Type B pancreatic cell (in vitro differentiated cells): ENCODE measurements around the gene RABGEF1. TPM values are rescaled to one million over a fixed set of nuclear protein-coding genes. Genes with fewer than 3 reads are reported as not detected.
"Not testable (repeated sequence)": the region's sequence is repeated elsewhere in the genome, so short reads cannot be mapped to it uniquely, and the experiment has no call there.

ENCODE experiments used
- DNase-seq: peaks from one replicate; pipeline ENCODE4 v3.0.0; 2021; ENCODE audit warnings: mixed read lengths; ENCODE audit not compliant: unreplicated experiment; ENCODE audit errors: extremely low spot score
- H3K27ac Mint-ChIP-seq: 2 replicates; pipeline ENCODE4 v1.8.0; 2021; ENCODE audit warnings: mild to moderate bottlenecking, mixed read lengths
- H3K27me3 Mint-ChIP-seq: 2 replicates; pipeline ENCODE4 v1.8.0; 2021; ENCODE audit warnings: mixed read lengths
- H3K36me3 Mint-ChIP-seq: 2 replicates; pipeline ENCODE4 v1.8.0; 2021; ENCODE audit warnings: mixed read lengths
- H3K4me1 Mint-ChIP-seq: one replicate; pipeline ENCODE4 v1.8.0; 2021; ENCODE audit warnings: mixed read lengths; ENCODE audit not compliant: unreplicated experiment
- H3K4me3 Mint-ChIP-seq: 2 replicates; pipeline ENCODE4 v1.8.0; 2021; ENCODE audit warnings: mild to moderate bottlenecking, mixed read lengths
- H3K9me3 Mint-ChIP-seq: 2 replicates; pipeline ENCODE4 v1.8.0; 2021; ENCODE audit warnings: mixed read lengths
- total RNA-seq: library from RNA; stranded (reverse); gene quantifications from 2 replicates; pipeline ENCODE4 v1.2.1, GENCODE V29; 2021; ENCODE audit warnings: low replicate concordance
- TF ChIP-seq, protein P1 (sequence below): fragments of 200-600 bp; sonication (generic); conservative IDR thresholded peaks from 2 replicates; pipeline ENCODE4 v1.5.0; 2021; ENCODE audit warnings: antibody characterized with exemption, mild to moderate bottlenecking

RABGEF1 gene
- total RNA-seq, 1 donor from 2014 or later: 19.6 TPM

DNA sequence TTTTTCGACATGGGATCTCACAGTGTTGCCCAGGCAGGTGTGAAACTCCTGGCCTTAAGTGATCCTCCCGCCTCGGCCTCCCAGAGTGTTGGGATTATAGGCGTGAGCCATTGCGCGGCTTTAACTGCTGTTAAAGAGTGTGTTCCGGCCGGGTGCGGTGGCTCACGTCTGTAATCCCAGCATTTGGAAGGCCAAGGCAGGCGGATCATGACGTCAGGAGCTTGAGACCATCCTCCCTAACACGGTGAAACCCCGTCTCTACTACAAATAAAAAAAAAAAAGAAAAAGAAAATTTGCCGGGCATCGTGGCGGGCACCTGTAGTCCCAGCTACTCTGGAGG, 1.1 kb downstream of the RABGEF1 start:
- Mint-ChIP-seq H3K9me3 (no peaks in the 10 kb centered on the region), H3K27me3 (no peaks in the 10 kb centered on the region), H3K4me3 (peak overlapping the region; percentile 93), H3K4me1 (peaks cover 8% of the 10 kb centered on the region), H3K27ac (peak overlapping the region; percentile 94), H3K36me3 (peaks cover 5% of the 10 kb centered on the region)
- no peak for DNase-seq
- TF ChIP-seq, protein P1, sequence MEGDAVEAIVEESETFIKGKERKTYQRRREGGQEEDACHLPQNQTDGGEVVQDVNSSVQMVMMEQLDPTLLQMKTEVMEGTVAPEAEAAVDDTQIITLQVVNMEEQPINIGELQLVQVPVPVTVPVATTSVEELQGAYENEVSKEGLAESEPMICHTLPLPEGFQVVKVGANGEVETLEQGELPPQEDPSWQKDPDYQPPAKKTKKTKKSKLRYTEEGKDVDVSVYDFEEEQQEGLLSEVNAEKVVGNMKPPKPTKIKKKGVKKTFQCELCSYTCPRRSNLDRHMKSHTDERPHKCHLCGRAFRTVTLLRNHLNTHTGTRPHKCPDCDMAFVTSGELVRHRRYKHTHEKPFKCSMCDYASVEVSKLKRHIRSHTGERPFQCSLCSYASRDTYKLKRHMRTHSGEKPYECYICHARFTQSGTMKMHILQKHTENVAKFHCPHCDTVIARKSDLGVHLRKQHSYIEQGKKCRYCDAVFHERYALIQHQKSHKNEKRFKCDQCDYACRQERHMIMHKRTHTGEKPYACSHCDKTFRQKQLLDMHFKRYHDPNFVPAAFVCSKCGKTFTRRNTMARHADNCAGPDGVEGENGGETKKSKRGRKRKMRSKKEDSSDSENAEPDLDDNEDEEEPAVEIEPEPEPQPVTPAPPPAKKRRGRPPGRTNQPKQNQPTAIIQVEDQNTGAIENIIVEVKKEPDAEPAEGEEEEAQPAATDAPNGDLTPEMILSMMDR: no peak

DNA sequence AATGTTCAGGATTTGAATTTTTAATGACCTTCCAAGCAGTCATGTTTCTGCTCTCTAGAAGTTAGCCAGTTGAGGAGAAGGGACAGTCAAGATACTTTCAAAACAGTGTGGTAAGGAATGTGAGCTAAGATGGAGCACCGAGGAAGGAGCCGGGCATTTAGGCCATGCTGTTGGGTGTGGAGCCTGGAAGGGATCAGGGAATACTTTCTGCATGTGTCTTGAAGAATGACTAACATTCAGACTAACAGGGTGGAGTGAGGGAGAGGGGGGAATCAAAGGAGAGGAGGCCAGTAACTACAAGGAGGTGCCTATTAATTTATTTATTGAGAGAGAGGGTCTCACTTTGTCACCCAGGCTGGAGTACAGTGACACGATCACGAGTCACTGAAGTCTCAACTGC, 1.8 kb downstream of the RABGEF1 start:
- H3K27ac Mint-ChIP-seq: peak overlapping the region; percentile 94
- peaks cover 12% of the 10 kb centered on the region for H3K4me1 Mint-ChIP-seq
- DNase-seq, H3K27me3 Mint-ChIP-seq, H3K36me3 Mint-ChIP-seq, H3K9me3 Mint-ChIP-seq: not testable (repeated sequence)
- H3K4me3 Mint-ChIP-seq: peak overlapping the region; percentile 80

DNA sequence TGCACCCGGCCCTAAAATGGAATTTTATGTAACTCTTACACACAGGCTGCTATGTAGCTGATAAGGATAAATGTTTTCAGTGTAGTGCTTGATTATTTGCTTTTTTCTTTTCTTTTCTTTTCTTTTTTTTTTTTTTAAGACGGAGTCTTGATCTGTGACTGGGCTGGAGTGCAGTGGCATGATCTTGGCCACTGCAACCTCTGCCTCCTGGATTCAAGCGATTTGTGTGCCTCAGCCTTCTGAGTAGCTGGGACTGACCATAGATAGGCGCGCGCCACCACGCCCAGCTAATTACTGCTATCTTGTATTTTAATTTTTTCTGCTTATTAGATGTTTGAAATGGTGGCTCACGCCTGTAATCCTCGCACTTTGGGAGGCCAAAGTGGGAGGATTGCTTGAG, 3.4 kb downstream of the RABGEF1 start:
- peak overlapping the region; percentile 57 for H3K4me3 Mint-ChIP-seq
- TF ChIP-seq, protein P1: no peak
- no peaks in the 10 kb centered on the region for H3K27me3 Mint-ChIP-seq
- peaks cover 5% of the 10 kb centered on the region for H3K36me3 Mint-ChIP-seq
- no peak for DNase-seq
- H3K9me3 Mint-ChIP-seq: no peaks in the 10 kb centered on the region
- H3K27ac Mint-ChIP-seq: peak overlapping the region; percentile 59
- peaks cover 23% of the 10 kb centered on the region for H3K4me1 Mint-ChIP-seq

DNA sequence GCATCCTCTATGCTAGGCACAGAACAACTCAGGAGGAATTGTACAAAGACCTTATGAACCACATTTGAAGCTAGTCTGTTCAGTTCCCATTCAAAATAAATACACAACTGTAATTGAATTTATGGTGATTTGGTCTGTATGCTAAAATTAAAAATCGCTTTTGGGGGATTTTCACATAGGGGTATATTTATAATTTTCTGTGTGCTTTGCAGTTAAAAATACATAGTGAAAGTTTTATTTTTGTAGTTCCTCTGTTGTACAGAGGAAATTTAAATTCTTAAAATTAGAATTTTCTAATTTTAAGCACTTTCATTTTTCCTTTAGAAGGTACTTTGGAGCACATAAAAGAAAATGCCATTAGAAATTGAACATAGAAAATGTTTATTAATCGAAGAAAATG, 6.9 kb downstream of the RABGEF1 start:
- TF ChIP-seq, protein P1: no peak
- H3K27ac Mint-ChIP-seq: no peak overlapping the region
- no peak overlapping the region for H3K4me3 Mint-ChIP-seq
- no peaks in the 10 kb centered on the region for H3K27me3 Mint-ChIP-seq
- no peak for DNase-seq
- H3K4me1 Mint-ChIP-seq: peaks cover 30% of the 10 kb centered on the region
- H3K36me3 Mint-ChIP-seq: peaks cover 6% of the 10 kb centered on the region
- H3K9me3 Mint-ChIP-seq: no peaks in the 10 kb centered on the region

DNA sequence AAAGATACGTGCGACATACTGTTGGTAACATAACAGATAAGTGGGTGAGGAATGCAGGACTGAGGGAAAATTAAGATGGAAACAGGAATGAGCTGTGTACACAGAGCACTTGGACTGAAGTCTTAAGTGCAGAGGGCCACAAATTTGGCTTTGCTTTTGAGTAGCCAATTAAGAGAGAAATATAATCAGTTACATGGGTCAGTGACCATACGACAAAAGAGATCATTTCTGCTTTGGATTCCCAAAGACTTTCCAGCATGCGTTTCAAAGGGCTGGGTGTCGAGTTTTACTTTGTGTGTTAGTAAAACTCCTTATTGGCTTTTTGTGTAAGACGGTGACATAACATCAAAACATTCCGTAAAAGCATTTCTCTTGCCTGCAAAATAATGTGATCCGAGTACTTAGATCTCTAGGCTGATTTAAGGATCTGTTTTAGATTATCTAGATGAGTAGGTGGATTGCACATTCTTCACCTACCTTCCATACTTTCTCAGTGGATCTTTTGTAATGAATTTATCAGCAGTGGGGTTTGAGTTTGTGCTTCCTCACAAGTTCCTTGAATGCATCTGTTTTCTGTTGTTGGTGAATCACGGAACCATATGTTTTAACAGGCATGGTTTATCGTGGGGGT, 7.5 kb downstream of the RABGEF1 start:
- TF ChIP-seq, protein P1: no peak
- H3K4me3 Mint-ChIP-seq: no peak overlapping the region
- H3K4me1 Mint-ChIP-seq: peaks cover 33% of the 10 kb centered on the region
- no peaks in the 10 kb centered on the region for H3K9me3 Mint-ChIP-seq
- H3K27ac Mint-ChIP-seq: peak overlapping the region; percentile 46
- H3K27me3 Mint-ChIP-seq: no peaks in the 10 kb centered on the region
- peaks cover 4% of the 10 kb centered on the region for H3K36me3 Mint-ChIP-seq
- DNase-seq: no peak

DNA sequence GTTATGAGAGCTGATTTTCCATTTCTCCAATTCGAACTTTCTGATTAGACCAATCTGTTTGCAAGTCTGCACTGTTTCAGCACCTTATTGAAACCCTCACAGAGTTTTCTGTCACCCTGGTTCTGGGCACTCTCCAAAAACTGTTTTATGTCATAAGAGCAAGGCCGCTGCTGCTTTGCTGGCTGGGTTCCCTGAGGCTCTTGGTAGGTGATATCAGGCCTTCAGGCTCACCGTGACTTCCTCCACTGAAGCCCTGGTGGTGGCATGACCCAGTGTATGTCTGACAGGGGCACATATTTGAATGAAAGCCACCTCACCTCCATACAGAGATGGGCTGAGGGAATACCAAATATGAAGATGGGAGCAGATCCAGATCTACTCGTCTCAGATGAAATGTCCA, 8.3 kb downstream of the RABGEF1 start:
- no peak for DNase-seq
- no peaks in the 10 kb centered on the region for H3K9me3 Mint-ChIP-seq
- peaks cover 4% of the 10 kb centered on the region for H3K36me3 Mint-ChIP-seq
- peaks cover 33% of the 10 kb centered on the region for H3K4me1 Mint-ChIP-seq
- TF ChIP-seq, protein P1: no peak
- H3K27ac Mint-ChIP-seq: peak overlapping the region; percentile 71
- no peaks in the 10 kb centered on the region for H3K27me3 Mint-ChIP-seq
- H3K4me3 Mint-ChIP-seq: no peak overlapping the region
